ENCODE results near the gene CSNK1G1.

CSNK1G1 gene

GRCh38 chr15:64285150-64285549 is 70.8 kb downstream of the CSNK1G1 start:
- H3K4me1 ChIP-seq, result no peaks in the 10 kb centered on the region
- H3K27ac ChIP-seq, result no peak overlapping the region
- intact Hi-C loops (cut with DNase I; ENCODE audit: low total_unique reads), result no loop called here
- H3K9me3 ChIP-seq, result no peaks in the 10 kb centered on the region
- H3K36me3 ChIP-seq, result no peaks in the 10 kb centered on the region
- H3K27me3 ChIP-seq, result no peaks in the 10 kb centered on the region
- DNase-seq, result no peak
- no peak for TF ChIP-seq CTCF (IDR thresholded peaks at IDR 0.05)
- H3K4me3 ChIP-seq, result no peak overlapping the region

GRCh38 chr15:64284042-64284441 is 71.9 kb downstream of the CSNK1G1 start:
- H3K9me3 ChIP-seq, result no peaks in the 10 kb centered on the region
- no peaks in the 10 kb centered on the region for H3K36me3 ChIP-seq
- DNase-seq, result no peak
- H3K27me3 ChIP-seq, result no peaks in the 10 kb centered on the region
- intact Hi-C loops (cut with DNase I; ENCODE audit: low total_unique reads), result no loop called here
- no peaks in the 10 kb centered on the region for H3K4me1 ChIP-seq
- TF ChIP-seq CTCF (IDR thresholded peaks at IDR 0.05), result no peak
- H3K27ac ChIP-seq, result no peak overlapping the region
- no peak overlapping the region for H3K4me3 ChIP-seq

- intact Hi-C loops (cut with DNase I; ENCODE audit: low total_unique reads), result no loop called here
- no peak for DNase-seq
- Histone ChIP-seq H3K27ac (no peak overlapping the region), H3K9me3 (no peaks in the 10 kb centered on the region), H3K36me3 (no peaks in the 10 kb centered on the region), H3K27me3 (no peaks in the 10 kb centered on the region), H3K4me3 (no peak overlapping the region), H3K4me1 (no peaks in the 10 kb centered on the region)
- no peak for TF ChIP-seq CTCF (IDR thresholded peaks at IDR 0.05)
These were observed 73.3 kb downstream of the CSNK1G1 start for GRCh38 chr15:64282701-64283100.

- H3K4me3 ChIP-seq, result no peak overlapping the region
- no peaks in the 10 kb centered on the region for H3K9me3 ChIP-seq
- no peak for TF ChIP-seq CTCF (IDR thresholded peaks at IDR 0.05)
- no peak overlapping the region for H3K27ac ChIP-seq
- no peaks in the 10 kb centered on the region for H3K4me1 ChIP-seq
- no peaks in the 10 kb centered on the region for H3K27me3 ChIP-seq
- H3K36me3 ChIP-seq, result no peaks in the 10 kb centered on the region
- intact Hi-C loops (cut with DNase I; ENCODE audit: low total_unique reads), result no loop called here
- DNase-seq, result no peak
These were observed 76.8 kb downstream of the CSNK1G1 start for GRCh38 chr15:64279131-64279530.

- DNase-seq, result no peak
- H3K9me3 ChIP-seq, result no peaks in the 10 kb centered on the region
- no peaks in the 10 kb centered on the region for H3K4me1 ChIP-seq
- H3K27ac ChIP-seq, result no peak overlapping the region
- intact Hi-C loops (cut with DNase I; ENCODE audit: low total_unique reads), result no loop called here
- H3K27me3 ChIP-seq, result no peaks in the 10 kb centered on the region
- no peak overlapping the region for H3K4me3 ChIP-seq
- no peak for TF ChIP-seq CTCF (IDR thresholded peaks at IDR 0.05)
- no peaks in the 10 kb centered on the region for H3K36me3 ChIP-seq
These were observed 80.0 kb downstream of the CSNK1G1 start for GRCh38 chr15:64275934-64276333.

- H3K4me3 ChIP-seq, result no peak overlapping the region
- H3K27me3 ChIP-seq, result no peaks in the 10 kb centered on the region
- H3K4me1 ChIP-seq, result no peaks in the 10 kb centered on the region
- H3K9me3 ChIP-seq, result no peaks in the 10 kb centered on the region
- no peaks in the 10 kb centered on the region for H3K36me3 ChIP-seq
- DNase-seq, result no peak
- no peak overlapping the region for H3K27ac ChIP-seq
- intact Hi-C loops (cut with DNase I; ENCODE audit: low total_unique reads), result no loop called here
- no peak for TF ChIP-seq CTCF (IDR thresholded peaks at IDR 0.05)
These were observed 81.5 kb downstream of the CSNK1G1 start for GRCh38 chr15:64274341-64274950.
